ENCODE measurements around the gene TMEM14C. TPM values are rescaled to one million over a fixed set of nuclear protein-coding genes. Genes with fewer than 3 reads are reported as not detected.

TMEM14C gene
- total RNA-seq, 4 donors from 2014 or later, result 103 to 215 (median 162) TPM

- Histone ChIP-seq H3K27me3 (no peaks in the 10 kb centered on the region), H3K36me3 (no peaks in the 10 kb centered on the region), H3K9me3 (no peaks in the 10 kb centered on the region), H3K27ac (no peak overlapping the region), H3K4me1 (peaks cover 0 to 4% of the 10 kb centered on the region in 2 donors), H3K4me3 (replicated peaks in 1 of 3) (no peak overlapping the region)
- TF ChIP-seq POLR2A (IDR thresholded peaks at IDR 0.05), result no peak
- TF ChIP-seq, protein P1, sequence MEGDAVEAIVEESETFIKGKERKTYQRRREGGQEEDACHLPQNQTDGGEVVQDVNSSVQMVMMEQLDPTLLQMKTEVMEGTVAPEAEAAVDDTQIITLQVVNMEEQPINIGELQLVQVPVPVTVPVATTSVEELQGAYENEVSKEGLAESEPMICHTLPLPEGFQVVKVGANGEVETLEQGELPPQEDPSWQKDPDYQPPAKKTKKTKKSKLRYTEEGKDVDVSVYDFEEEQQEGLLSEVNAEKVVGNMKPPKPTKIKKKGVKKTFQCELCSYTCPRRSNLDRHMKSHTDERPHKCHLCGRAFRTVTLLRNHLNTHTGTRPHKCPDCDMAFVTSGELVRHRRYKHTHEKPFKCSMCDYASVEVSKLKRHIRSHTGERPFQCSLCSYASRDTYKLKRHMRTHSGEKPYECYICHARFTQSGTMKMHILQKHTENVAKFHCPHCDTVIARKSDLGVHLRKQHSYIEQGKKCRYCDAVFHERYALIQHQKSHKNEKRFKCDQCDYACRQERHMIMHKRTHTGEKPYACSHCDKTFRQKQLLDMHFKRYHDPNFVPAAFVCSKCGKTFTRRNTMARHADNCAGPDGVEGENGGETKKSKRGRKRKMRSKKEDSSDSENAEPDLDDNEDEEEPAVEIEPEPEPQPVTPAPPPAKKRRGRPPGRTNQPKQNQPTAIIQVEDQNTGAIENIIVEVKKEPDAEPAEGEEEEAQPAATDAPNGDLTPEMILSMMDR (IDR thresholded peaks at IDR 0.05), result no peak
- no peak for DNase-seq
- intact Hi-C loops (cut with DNase I), result loop anchor here (10.0 kb wide), 1 partner anchor 47 kb away; the partner anchor contains the start of genes C6orf52 and PAK1IP1
- 90 to 95% methylated on average over 9 to 12 of the region's 12 CpGs for WGBS, 2 donors
These were observed 19.4 kb downstream of the TMEM14C start for GRCh38 chr6:10742251-10742650.

DNA sequence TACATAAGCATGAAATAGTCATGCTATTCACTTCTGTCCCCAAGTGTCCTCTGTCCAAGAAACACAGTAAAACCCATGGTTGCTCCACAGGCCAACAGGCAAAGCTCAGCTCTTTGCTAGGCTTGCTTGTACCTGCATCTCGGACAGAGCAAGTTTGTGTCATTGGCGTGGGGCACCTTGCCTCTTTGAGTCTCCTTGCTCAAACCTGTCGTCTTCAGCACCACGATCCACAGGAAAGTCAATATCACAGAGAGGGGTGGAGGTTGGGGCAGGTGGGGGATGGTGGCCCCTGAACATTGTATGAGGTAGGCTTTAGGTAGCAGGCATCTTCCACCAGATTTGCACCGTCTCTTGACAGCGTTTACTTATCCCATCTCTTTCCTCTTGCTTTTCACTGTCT, 20.6 kb downstream of the TMEM14C start:
- no peaks in the 10 kb centered on the region for H3K9me3 ChIP-seq

DNA sequence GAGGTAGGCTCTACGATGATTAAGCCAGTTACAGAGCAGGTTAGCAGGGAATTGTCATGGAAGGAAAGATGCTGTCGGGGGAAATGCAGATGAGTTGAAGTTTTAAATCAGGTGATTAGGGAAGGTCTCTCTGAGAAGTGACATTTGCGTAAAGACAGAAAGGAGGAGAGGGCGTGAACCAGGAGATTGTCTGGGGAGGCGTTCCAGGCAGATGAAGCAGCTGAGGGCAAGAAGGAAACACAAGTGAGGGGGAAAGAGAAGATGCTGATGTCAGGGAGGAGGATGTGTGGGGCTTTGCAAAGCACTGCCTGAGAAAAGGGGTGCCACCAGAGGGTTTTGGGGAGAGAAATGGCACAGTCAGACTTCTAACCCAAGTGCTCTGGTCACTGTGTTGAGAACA, 22.2 kb downstream of the TMEM14C start:
- intact Hi-C loops (cut with DNase I), result loop anchor here (10.0 kb wide), 1 partner anchor 50 kb away; the partner anchor contains the start of genes C6orf52 and PAK1IP1
- TF ChIP-seq POLR2A (IDR thresholded peaks at IDR 0.05), result no peak
- TF ChIP-seq, protein P1 (IDR thresholded peaks at IDR 0.05), result no peak
- H3K9me3 ChIP-seq, result no peaks in the 10 kb centered on the region
- H3K4me1 ChIP-seq, result peaks cover 16 to 23% of the 10 kb centered on the region in 2 donors
- H3K4me3 ChIP-seq (replicated peaks in 1 of 3), result no peak overlapping the region
- H3K27ac ChIP-seq, result no peak overlapping the region
- H3K36me3 ChIP-seq, result no peaks in the 10 kb centered on the region
- 87 to 92% methylated on average over 5 of the region's 5 CpGs for WGBS, 2 donors
- no peak for DNase-seq
- no peaks in the 10 kb centered on the region for H3K27me3 ChIP-seq

More for the DNA sequence above, 20.6 kb downstream of the TMEM14C start:
- Histone ChIP-seq H3K4me1 (peaks cover 3 to 7% of the 10 kb centered on the region in 2 donors), H3K36me3 (no peaks in the 10 kb centered on the region), H3K4me3 (replicated peaks in 1 of 3) (no peak overlapping the region), H3K27me3 (no peaks in the 10 kb centered on the region), H3K27ac (no peak overlapping the region)
- no peak for DNase-seq
- intact Hi-C loops (cut with DNase I), result loop anchor here (10.0 kb wide), 1 partner anchor 49 kb away; the partner anchor contains the start of genes C6orf52 and PAK1IP1
- no peak for TF ChIP-seq POLR2A (IDR thresholded peaks at IDR 0.05)
- TF ChIP-seq, protein P1 (IDR thresholded peaks at IDR 0.05), result no peak
- WGBS, 2 donors, result 82 to 84% methylated on average over 6 of the region's 6 CpGs

GRCh38 chr6:10746915-10747250, 24.0 kb downstream of the TMEM14C start:
- DNase-seq, result no peak
- 57 to 65% methylated on average over 9 of the region's 9 CpGs for WGBS, 2 donors
- peaks cover 24 to 38% of the 10 kb centered on the region in 2 donors for H3K4me1 ChIP-seq
- TF ChIP-seq, protein P1 (IDR thresholded peaks at IDR 0.05), result no peak
- H3K27me3 ChIP-seq, result no peaks in the 10 kb centered on the region
- H3K27ac ChIP-seq, result peak overlapping the region in 2 of 3 donors; percentile 64 to 74
- H3K4me3 ChIP-seq (replicated peaks in 1 of 3), result peak overlapping the region in 2 of 3 donors; percentile 28 to 69
- H3K9me3 ChIP-seq, result no peaks in the 10 kb centered on the region
- intact Hi-C loops (cut with DNase I), result loop anchor here (10.0 kb wide), 1 partner anchor 52 kb away; the partner anchor contains the start of genes C6orf52 and PAK1IP1
- peaks cover 0 to 9% of the 10 kb centered on the region in 2 donors for H3K36me3 ChIP-seq

DNA sequence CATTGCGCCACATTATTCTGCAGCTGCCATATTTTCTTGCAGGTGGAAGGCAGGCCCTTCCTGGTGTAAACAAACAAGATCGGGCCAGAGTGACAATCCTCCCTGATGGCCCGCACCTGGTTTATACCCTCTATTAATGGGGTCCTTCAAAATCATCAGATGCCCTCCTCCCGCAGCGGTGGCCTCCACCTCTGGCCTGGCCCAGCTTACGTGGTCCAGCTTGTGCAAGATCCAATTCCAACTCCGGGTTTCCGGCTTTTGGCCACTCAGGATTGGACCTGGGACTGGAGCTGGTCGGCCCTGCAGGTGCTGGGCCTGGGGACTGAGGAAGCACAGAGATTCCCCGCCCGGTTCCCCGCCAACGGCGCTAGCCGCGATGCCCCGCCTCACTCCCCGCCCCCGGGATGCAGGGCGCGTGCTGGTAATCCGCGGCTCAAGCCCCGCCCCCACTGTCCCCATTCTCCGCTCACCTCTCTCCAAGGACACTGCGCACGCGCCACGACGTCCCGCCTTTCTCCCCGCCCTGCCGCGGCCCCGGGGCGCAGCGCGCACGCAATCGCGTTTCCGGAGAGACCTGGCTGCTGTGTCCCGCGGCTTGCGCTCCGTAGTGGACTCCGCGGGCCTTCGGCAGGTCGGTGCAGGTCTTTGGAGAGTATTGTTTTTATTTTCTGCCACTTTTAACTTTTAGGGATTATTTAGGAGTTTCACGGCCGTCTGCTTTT, 24.5 kb downstream of the TMEM14C start, which contains the start of gene TMEM14B:
TSS of gene TMEM14B (plus strand) at position 555 of the 722 bp plus-strand sequence. CDS start 1,441 bp downstream, outside the sequence.
- peak within 1 kb of the TSS; percentile 56 to 69 (median 63) for H3K4me3 ChIP-seq (replicated peaks in 1 of 3)
- DNase-seq, result peak; percentile 100
- TF ChIP-seq POLR2A (IDR thresholded peaks at IDR 0.05), result peak; percentile 38 to 92
- TF ChIP-seq, protein P1 (IDR thresholded peaks at IDR 0.05), result peak in 2 of 6 experiments; percentile 1 to 22
- no peaks in the 10 kb centered on the region for H3K27me3 ChIP-seq
- WGBS, 2 donors, result 2 to 4% methylated on average over 18 to 44 of the region's 52 CpGs
- peaks cover 0 to 9% of the 10 kb centered on the region in 2 donors for H3K36me3 ChIP-seq
- intact Hi-C loops (cut with DNase I), result loop anchor here (10.0 kb wide), 1 partner anchor 53 kb away; the partner anchor contains the start of genes C6orf52 and PAK1IP1
- H3K9me3 ChIP-seq, result no peaks in the 10 kb centered on the region
- H3K4me1 ChIP-seq, result peaks cover 24 to 39% of the 10 kb centered on the region in 2 donors
- peak within 1 kb of the TSS; percentile 74 to 85 (median 80) for H3K27ac ChIP-seq
